ENCODE measurements around the gene TMEM123.
A peak's percentile ranks its signal among the peaks of the same experiment; 100 is the strongest.
"Not testable (repeated sequence)": the region's sequence is repeated elsewhere in the genome, so short reads cannot be mapped to it uniquely, and the experiment has no call there.

TMEM123 gene

GRCh38 chr11:102377891-102378290 is 74.7 kb downstream of the TMEM123 start:
- Histone ChIP-seq H3K18ac (ENCODE audit: low read length) (no peak overlapping the region), H2BK120ac (ENCODE audit: insufficient read depth, low read length, poor library complexity) (no peak overlapping the region), H3K27ac (ENCODE audit: low read depth, low read length) (no peak overlapping the region), H3K36me3 (ENCODE audit: control insufficient read depth in 1 of 2, insufficient read depth in 2 of 2, low read length in 2 of 2) (peaks cover 0 to 7% of the 10 kb centered on the region in 2 experiments), H3K79me2 (ENCODE audit: control insufficient read depth, insufficient read depth, low read length, poor library complexity) (no peaks in the 10 kb centered on the region), H3K79me1 (ENCODE audit: low read length) (peaks cover 2% of the 10 kb centered on the region), H3K9ac (ENCODE audit: low read length) (no peak overlapping the region), H3K4me3 (ENCODE audit: low read depth, low read length) (no peak overlapping the region), H2BK12ac (ENCODE audit: low read length) (no peak overlapping the region), H3K9me3 (ENCODE audit: insufficient read depth, low read depth, low read length) (no peaks in the 10 kb centered on the region), H3K23ac (ENCODE audit: low read length) (no peak overlapping the region), H2AK5ac (ENCODE audit: low read length) (no peak overlapping the region), H4K91ac (ENCODE audit: low read depth, low read length) (no peak overlapping the region), H2BK5ac (ENCODE audit: low read depth, low read length, poor library complexity) (no peak overlapping the region), H3K4me2 (ENCODE audit: low read length) (no peak overlapping the region), H4K12ac (ENCODE audit: low read depth, low read length) (no peak overlapping the region), H3K4me1 (ENCODE audit: control insufficient read depth in 1 of 2, insufficient read depth in 2 of 2, low read length in 2 of 2) (no peaks in the 10 kb centered on the region), H3K27me3 (ENCODE audit: insufficient read depth, low read length) (no peaks in the 10 kb centered on the region), H4K8ac (ENCODE audit: low read depth, low read length) (no peak overlapping the region), H3K4ac (ENCODE audit: low read depth, low read length) (no peak overlapping the region), H3K14ac (ENCODE audit: low read length) (no peak overlapping the region), H2AFZ (ENCODE audit: insufficient read depth, low read length, poor library complexity) (no peak overlapping the region)
- no CpG with 5 or more reads among the region's 2 CpGs for WGBS (ENCODE audit: extremely low coverage, insufficient coverage, insufficient read length)
- DNase-seq: no peak

DNA sequence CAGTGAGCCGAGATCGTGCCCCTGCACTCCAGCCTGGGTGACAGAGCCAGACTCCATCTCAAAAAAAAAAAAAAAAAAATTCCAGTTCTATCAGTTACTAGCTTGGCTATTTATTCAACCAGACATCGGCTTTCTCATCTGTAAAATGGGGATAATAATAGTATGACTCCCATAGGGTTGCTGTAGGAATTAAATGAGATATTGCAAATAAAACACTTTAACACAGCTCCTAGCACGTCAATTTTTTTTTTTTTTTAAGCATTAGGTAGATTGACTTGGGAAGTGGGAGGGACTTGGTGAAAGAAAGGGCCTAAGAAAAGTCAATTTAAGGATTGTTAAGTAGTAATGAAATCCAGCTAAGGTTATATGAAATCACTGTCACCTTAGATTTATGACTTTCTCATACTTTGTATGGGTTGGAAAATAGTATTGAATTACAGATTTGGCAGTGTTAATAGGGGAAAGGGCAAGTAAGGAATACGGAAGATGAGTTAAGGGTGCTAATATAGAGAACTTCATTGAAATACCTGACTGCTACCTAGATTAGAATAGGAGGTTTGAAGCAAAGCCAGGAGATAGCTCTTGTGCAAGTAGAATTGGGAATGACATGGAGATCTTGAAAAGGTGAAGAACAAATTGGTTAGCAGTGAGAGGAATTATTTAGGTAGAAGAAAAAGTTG is 76.7 kb downstream of the TMEM123 start:
- H3K4me2 ChIP-seq (ENCODE audit: low read length): no peak overlapping the region
- H3K79me2 ChIP-seq (ENCODE audit: control insufficient read depth, insufficient read depth, low read length, poor library complexity): no peaks in the 10 kb centered on the region
- WGBS (ENCODE audit: extremely low coverage, insufficient coverage, insufficient read length): no CpG with 5 or more reads among the region's 5 CpGs

DNA sequence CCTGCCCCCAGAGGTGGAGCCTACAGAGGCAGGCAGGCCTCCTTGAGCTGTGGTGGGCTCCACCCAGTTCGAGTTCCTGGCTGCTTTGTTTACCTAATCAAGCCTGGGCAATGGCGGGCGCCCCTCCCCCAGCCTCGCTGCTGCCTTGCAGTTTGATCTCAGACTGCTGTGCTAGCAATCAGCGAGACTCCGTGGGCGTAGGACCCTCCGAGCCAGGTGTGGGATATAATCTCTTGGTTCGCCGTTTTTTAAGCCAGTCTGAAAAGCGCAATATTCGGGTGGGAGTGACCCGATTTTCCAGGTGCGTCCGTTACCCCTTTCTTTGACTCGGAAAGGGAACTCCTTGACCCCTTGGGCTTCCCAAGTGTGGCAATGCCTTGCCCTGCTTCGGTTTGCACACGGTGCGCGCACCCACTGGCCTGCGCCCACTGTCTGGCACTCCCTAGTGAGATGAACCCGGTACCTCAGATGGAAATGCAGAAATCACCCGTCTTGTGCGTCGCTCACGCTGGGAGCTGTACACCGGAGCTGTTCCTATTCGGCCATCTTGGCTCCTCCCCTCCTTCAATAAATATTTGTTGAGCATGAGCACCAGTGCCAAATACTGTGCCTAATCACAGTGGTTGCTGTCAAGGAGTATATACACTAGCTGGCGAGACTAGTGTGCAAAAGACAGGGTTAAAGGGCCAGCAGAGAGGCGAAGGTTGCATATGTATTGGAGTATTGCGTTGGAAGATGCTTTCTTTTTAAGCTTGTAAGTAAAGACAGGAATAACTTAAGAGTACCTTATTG is 77.7 kb downstream of the TMEM123 start:
- not testable (repeated sequence) for H3K27me3 ChIP-seq (ENCODE audit: insufficient read depth, low read length); H2BK120ac ChIP-seq (ENCODE audit: insufficient read depth, low read length, poor library complexity); H3K23ac ChIP-seq (ENCODE audit: low read length); H3K79me1 ChIP-seq (ENCODE audit: low read length); H3K36me3 ChIP-seq (ENCODE audit: control insufficient read depth in 1 of 2, insufficient read depth in 2 of 2, low read length in 2 of 2); H2AK5ac ChIP-seq (ENCODE audit: low read length); H3K9ac ChIP-seq (ENCODE audit: low read length); H2BK12ac ChIP-seq (ENCODE audit: low read length); H2BK5ac ChIP-seq (ENCODE audit: low read depth, low read length, poor library complexity); H3K9me3 ChIP-seq (ENCODE audit: insufficient read depth, low read depth, low read length); H3K79me2 ChIP-seq (ENCODE audit: control insufficient read depth, insufficient read depth, low read length, poor library complexity); H3K4me1 ChIP-seq (ENCODE audit: control insufficient read depth in 1 of 2, insufficient read depth in 2 of 2, low read length in 2 of 2); H3K27ac ChIP-seq (ENCODE audit: low read depth, low read length)
- H3K4me2 ChIP-seq (ENCODE audit: low read length): peak overlapping the region; percentile 51
- DNase-seq: peak in 1 of 2 donors; percentile 4
- peak overlapping the region; percentile 34 for H3K4ac ChIP-seq (ENCODE audit: low read depth, low read length)
- peak overlapping the region; percentile 70 for H4K91ac ChIP-seq (ENCODE audit: low read depth, low read length)
- WGBS (ENCODE audit: extremely low coverage, insufficient coverage, insufficient read length): no CpG with 5 or more reads among the region's 31 CpGs
- H3K18ac ChIP-seq (ENCODE audit: low read length): peak overlapping the region; percentile 87
- peak overlapping the region; percentile 74 for H4K12ac ChIP-seq (ENCODE audit: low read depth, low read length)
- H4K8ac ChIP-seq (ENCODE audit: low read depth, low read length): peak overlapping the region; percentile 66
- peak overlapping the region; percentile 73 for H3K14ac ChIP-seq (ENCODE audit: low read length)
- H2AFZ ChIP-seq (ENCODE audit: insufficient read depth, low read length, poor library complexity): peak overlapping the region; percentile 62
- H3K4me3 ChIP-seq (ENCODE audit: low read depth, low read length): peak overlapping the region; percentile 51

More for the DNA sequence above, 76.7 kb downstream of the TMEM123 start:
- Histone ChIP-seq H4K8ac (ENCODE audit: low read depth, low read length) (no peak overlapping the region), H3K4me1 (ENCODE audit: control insufficient read depth in 1 of 2, insufficient read depth in 2 of 2, low read length in 2 of 2) (no peaks in the 10 kb centered on the region), H3K4me3 (ENCODE audit: low read depth, low read length) (no peak overlapping the region), H3K4ac (ENCODE audit: low read depth, low read length) (no peak overlapping the region), H3K27me3 (ENCODE audit: insufficient read depth, low read length) (no peaks in the 10 kb centered on the region), H4K12ac (ENCODE audit: low read depth, low read length) (no peak overlapping the region), H2AFZ (ENCODE audit: insufficient read depth, low read length, poor library complexity) (no peak overlapping the region), H2BK12ac (ENCODE audit: low read length) (no peak overlapping the region), H3K27ac (ENCODE audit: low read depth, low read length) (no peak overlapping the region), H2AK5ac (ENCODE audit: low read length) (no peak overlapping the region), H3K14ac (ENCODE audit: low read length) (no peak overlapping the region), H3K36me3 (ENCODE audit: control insufficient read depth in 1 of 2, insufficient read depth in 2 of 2, low read length in 2 of 2) (peaks cover 0 to 3% of the 10 kb centered on the region in 2 experiments), H2BK120ac (ENCODE audit: insufficient read depth, low read length, poor library complexity) (no peak overlapping the region), H3K79me1 (ENCODE audit: low read length) (peaks cover 2% of the 10 kb centered on the region), H4K91ac (ENCODE audit: low read depth, low read length) (no peak overlapping the region), H3K18ac (ENCODE audit: low read length) (no peak overlapping the region), H3K9ac (ENCODE audit: low read length) (no peak overlapping the region), H3K9me3 (ENCODE audit: insufficient read depth, low read depth, low read length) (no peaks in the 10 kb centered on the region), H2BK5ac (ENCODE audit: low read depth, low read length, poor library complexity) (no peak overlapping the region), H3K23ac (ENCODE audit: low read length) (no peak overlapping the region)
- DNase-seq: no peak

DNA sequence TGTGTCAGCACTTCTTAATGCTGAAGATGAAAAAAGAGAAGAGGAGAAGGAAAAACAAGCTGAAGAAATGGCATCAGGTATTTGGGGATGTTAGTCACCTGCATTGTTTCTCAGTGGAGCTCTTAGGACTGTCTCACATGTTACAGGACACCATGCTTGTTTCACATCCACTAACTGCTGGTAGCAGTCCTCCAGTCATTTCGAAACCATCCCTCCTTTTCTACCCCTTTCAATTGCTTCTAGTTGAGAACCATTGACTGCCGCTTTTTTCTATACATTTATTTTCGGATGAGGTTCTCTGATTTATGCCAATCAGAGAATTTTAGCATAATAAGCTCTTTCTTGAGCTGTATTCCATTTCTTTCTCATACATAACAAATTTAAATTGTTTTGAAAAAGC is 84.1 kb downstream of the TMEM123 start:
- H4K91ac ChIP-seq (ENCODE audit: low read depth, low read length): no peak overlapping the region
- no peaks in the 10 kb centered on the region for H3K27me3 ChIP-seq (ENCODE audit: insufficient read depth, low read length)
- H2BK5ac ChIP-seq (ENCODE audit: low read depth, low read length, poor library complexity): no peak overlapping the region
- no peak overlapping the region for H3K4me2 ChIP-seq (ENCODE audit: low read length)
- no peaks in the 10 kb centered on the region for H3K79me2 ChIP-seq (ENCODE audit: control insufficient read depth, insufficient read depth, low read length, poor library complexity)
- H2AFZ ChIP-seq (ENCODE audit: insufficient read depth, low read length, poor library complexity): no peak overlapping the region
- H2BK120ac ChIP-seq (ENCODE audit: insufficient read depth, low read length, poor library complexity): no peak overlapping the region
- no CpG with 5 or more reads among the region's 3 CpGs for WGBS (ENCODE audit: extremely low coverage, insufficient coverage, insufficient read length)
- no peak overlapping the region for H4K8ac ChIP-seq (ENCODE audit: low read depth, low read length)
- H3K14ac ChIP-seq (ENCODE audit: low read length): no peak overlapping the region
- no peak overlapping the region for H3K9ac ChIP-seq (ENCODE audit: low read length)
- H3K27ac ChIP-seq (ENCODE audit: low read depth, low read length): no peak overlapping the region
- H3K79me1 ChIP-seq (ENCODE audit: low read length): no peaks in the 10 kb centered on the region
- H2BK12ac ChIP-seq (ENCODE audit: low read length): no peak overlapping the region
- peak in 1 of 2 donors; percentile 5 for DNase-seq
- H3K9me3 ChIP-seq (ENCODE audit: insufficient read depth, low read depth, low read length): no peaks in the 10 kb centered on the region
- no peak overlapping the region for H3K4me3 ChIP-seq (ENCODE audit: low read depth, low read length)
- H3K36me3 ChIP-seq (ENCODE audit: control insufficient read depth in 1 of 2, insufficient read depth in 2 of 2, low read length in 2 of 2): peaks cover 8 to 14% of the 10 kb centered on the region in 2 experiments
- H2AK5ac ChIP-seq (ENCODE audit: low read length): no peak overlapping the region
- H3K4ac ChIP-seq (ENCODE audit: low read depth, low read length): no peak overlapping the region
- H3K23ac ChIP-seq (ENCODE audit: low read length): no peak overlapping the region
- H3K4me1 ChIP-seq (ENCODE audit: control insufficient read depth in 1 of 2, insufficient read depth in 2 of 2, low read length in 2 of 2): no peaks in the 10 kb centered on the region
- H4K12ac ChIP-seq (ENCODE audit: low read depth, low read length): no peak overlapping the region
- H3K18ac ChIP-seq (ENCODE audit: low read length): no peak overlapping the region
